Stromal cell of bone marrow (primary cell): ENCODE data around the gene RNF227.
A peak's percentile ranks its signal among the peaks of the same experiment; 100 is the strongest.

Experiments used
- DNase-seq: peaks from one replicate; pipeline ENCODE4 v3.0.0-alpha.2; 2012; ENCODE audit warnings: low read depth

Gene RNF227

DNA sequence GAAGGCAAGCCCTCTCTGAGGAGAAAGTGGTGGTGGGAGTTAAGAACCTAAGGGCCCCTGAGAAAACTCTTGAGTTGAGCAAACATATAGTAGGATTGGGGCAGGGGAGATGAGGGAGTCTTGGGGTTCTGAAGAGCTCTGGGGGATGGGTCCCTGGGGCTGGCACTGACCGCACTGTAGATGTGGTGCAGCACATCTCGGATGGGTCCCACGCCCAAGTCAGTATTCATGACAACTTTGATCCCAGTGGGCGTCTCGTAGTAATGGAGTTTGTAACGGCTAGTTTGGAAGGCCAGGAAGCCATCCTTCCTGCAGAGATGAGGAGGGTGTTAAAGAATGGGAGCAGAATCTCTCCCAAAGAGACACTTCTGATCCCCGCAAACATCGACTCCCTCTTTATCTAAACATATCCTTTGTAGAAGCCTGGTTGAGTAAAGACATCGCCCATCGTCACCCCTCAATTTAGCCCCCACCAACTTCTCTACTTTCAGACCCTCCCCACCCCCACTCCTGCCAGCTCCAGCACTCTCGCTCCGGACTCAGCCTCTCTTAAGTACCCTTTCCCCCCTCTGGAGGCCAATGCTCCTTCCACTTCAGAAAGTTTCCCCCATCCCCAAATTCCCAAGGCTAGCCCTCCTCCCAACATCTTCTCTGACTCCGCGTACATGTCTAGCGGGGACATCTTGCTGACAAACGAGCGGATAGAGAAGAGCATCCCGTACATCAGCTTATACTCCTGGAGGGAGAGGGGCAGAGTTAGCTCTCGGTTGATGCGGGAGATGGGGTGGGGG lies 14.9 kb upstream of the RNF227 start:
- DNase-seq, result no peak

GRCh38 chr17:7929158-7930023 lies 13.3 kb upstream of the RNF227 start, which contains the start of gene KCNAB3:
Gene KCNAB3 (minus strand): TSS chr17:7929856. CDS start chr17:7929435, 421 bp downstream.
- no peak for DNase-seq

DNA sequence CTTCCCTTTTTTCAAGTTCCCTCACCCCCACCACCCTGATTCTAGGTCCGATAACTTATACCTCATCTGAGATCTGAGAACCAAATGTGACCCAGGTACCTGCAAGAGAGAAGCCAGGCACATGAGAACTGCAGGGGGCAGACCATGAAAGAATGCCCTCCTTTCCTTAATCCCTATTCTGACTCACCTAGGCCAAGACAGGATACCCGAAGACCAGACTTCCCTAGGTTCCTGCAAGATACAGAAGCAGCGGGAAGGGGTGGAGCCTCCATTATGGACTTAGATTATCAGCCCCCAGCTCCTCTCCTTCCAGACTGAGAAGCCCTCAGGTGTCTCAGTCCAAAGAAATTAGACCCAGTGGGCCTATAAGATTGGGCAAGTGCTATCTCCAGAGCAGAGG lies 11.5 kb upstream of the RNF227 start:
- no peak for DNase-seq

- peak; percentile 61 for DNase-seq
Measured at GRCh38 chr17:7922845-7923628, 6.9 kb upstream of the RNF227 start.

DNA sequence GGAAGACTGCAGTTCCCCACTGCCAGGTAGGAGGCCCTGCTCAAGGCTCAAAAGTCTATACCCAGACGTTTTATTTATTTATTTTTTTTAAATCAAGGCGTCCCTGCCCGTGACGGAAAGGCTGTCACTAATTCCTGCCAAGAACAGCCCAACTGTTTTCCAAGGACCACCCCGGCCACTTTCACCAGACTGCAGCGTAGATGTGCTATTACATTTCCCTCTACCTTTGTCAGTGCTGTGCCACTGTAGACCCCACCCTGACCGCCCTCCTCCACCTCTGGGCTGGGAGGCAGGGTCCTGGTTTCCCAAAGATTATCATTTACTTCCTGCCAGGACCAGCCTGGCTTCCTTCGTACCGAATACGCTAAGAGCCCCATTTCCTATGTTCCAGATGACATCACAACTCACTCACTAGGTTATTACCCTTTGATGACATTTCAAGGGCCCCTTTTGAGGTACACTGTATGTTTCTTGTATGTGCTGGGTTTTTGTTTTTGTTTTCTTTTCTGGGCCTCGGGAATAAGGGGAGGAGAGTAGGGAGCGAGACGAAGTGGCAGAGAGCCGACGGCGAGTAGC lies 6.3 kb upstream of the RNF227 start:
- no peak for DNase-seq

- no peak for DNase-seq
Measured at GRCh38 chr17:7916808-7917207, 719 bp upstream of the RNF227 start.

GRCh38 chr17:7916385-7916682 lies 245 bp upstream of the RNF227 start:
- DNase-seq, result no peak

- DNase-seq, result no peak
Measured at GRCh38 chr17:7915179-7915610, 894 bp downstream of the RNF227 start.

- DNase-seq, result peak; percentile 61
Measured at GRCh38 chr17:7912927-7913524, 3.1 kb downstream of the RNF227 start.

DNA sequence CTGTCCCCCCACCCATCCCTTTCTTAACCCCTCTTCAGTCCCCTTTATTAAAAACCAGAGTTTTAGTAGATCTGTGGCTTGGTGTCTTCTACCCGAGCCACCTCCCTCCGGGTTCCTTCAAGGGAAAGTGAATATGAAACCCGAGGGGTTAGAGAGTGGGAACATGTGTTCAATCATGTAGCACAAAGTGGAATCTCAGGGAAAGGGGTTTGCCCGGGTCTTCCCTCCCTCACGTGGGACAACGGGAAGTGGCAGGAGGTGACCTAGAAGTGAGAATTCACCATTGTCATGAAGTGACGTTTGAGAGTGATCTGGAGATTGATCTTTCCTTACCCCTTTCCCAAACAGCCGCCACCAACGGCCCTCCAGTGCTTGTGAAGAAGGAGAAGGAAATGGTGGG lies 5.0 kb downstream of the RNF227 start:
- DNase-seq, result no peak

- no peak for DNase-seq
Measured at GRCh38 chr17:7910711-7911110, 5.4 kb downstream of the RNF227 start.

DNA sequence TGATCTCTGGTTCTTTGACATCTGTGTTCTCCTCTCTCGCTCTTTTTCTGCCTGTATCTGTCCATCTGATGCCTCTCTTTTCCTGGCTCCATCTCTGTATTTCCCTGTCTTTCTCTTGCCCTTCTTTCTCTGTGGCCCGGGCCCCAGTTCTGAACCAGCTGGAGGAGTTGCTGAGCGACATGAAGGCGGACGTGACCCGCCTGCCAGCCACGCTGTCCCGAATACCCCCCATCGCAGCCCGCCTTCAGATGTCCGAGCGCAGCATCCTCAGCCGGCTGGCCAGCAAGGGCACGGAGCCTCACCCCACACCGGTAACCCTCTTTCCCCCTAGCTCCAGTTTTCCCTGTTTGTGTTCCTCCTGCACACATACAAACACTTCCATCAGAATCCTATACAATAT lies 5.8 kb downstream of the RNF227 start:
- no peak for DNase-seq

DNA sequence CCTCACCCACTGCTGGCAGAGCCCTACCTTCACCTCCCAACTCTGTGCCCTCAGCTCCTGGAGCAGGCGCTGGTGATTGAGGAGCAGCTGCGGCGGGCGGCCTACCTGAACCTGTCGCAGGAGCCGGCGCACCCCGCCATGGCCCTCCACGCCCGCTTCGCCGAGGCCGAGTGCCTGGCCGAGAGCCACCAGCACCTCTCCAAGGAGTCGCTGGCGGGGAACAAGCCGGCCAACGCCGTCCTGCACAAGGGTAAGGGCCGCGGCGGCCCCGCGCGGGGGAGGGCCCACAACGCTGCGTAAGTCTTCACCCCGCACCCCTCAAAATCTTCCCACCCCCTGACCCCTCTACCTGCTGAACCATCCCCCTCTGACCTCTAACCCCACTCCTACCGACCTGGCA lies 7.0 kb downstream of the RNF227 start:
- DNase-seq, result no peak

DNA sequence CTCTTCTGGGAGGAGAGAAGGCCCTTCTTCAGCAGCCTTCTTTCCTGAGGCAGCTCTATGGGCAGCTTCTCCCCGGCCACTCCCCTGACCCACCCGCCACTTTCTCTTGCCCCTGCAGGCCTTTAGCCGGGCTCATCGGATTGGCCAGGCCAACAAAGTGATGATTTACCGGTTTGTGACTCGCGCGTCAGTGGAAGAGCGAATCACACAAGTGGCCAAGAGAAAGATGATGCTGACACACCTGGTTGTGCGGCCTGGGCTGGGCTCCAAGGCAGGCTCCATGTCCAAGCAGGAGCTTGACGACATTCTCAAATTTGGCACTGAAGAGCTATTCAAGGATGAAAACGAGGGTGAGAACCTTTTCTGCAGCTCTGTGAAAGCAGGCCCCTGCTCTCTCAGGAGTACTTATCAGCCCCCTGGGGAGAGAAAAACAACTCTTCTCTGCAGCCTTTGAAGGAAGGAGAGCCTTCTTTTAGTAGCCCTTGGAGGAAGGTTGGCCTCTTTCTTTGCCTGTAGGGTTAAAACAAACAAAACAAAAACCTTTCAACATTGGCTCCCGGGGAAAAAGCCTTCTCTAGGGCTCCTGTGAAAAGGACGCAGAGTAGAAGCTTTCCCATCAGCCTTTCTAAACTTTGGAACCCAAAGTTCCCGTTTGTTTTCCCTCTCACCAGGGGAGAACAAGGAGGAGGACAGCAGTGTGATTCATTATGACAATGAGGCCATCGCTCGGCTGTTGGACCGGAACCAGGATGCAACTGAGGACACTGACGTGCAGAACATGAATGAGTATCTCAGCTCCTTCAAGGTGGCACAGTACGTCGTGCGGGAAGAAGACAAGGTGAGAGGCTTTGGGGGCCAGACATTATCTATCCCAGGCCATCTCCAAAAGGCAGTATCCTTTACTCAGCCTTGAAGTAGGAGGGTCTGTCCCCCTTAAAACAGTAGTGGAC lies 12.7 kb downstream of the RNF227 start:
- no peak for DNase-seq

DNA sequence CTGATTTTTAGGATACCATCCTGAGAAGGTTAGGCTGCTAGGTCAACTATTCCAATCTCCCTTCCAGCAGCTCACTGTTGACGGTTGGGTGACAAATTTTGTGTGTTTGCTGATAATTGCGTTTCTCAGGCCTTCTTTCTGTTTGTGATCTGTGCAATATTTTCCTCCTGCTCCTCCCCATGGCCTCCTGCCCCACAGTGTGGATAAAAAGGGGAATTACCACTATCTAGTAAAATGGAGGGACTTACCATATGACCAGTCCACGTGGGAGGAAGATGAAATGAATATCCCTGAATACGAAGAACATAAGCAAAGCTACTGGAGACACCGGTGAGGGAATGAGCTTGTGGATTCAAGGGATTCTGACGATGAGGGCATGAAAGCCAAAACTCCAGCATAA lies 18.3 kb downstream of the RNF227 start:
- peak; percentile 61 for DNase-seq

DNA sequence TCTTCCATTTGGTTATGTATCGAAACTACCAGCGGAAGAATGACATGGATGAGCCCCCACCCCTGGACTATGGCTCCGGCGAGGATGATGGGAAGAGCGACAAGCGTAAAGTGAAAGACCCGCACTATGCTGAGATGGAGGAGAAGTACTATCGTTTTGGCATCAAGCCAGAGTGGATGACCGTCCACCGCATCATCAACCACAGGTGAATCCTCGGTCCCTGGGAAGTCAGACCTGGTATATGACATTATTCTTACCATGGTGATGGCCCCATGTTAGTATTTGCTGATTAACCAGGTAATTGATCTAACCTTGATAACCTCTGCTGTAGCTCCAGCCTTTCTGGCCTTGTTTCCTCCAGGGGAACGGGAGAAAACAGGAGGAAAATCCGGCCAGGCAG lies 19.0 kb downstream of the RNF227 start:
- no peak for DNase-seq

- no peak for DNase-seq
Measured at GRCh38 chr17:7894866-7895265, 21.2 kb downstream of the RNF227 start.

- no peak for DNase-seq
Measured at GRCh38 chr17:7894226-7894625, 21.9 kb downstream of the RNF227 start.

GRCh38 chr17:7893187-7893880 lies 22.8 kb downstream of the RNF227 start:
- DNase-seq, result no peak
